Fibroblast of lung (primary cell): ENCODE results near the gene FBXO41.

ENCODE experiments used
- EZH2 ChIP-seq: IDR thresholded peaks from 2 replicates; pipeline ENCODE4 v1.5.1; 2012; ENCODE audit warnings: low read length, control low read depth, mild to moderate bottlenecking; ENCODE audit errors: missing control alignments
- TF ChIP-seq, protein P1 (sequence below), 2 donors: IDR thresholded peaks in 1 of 2; conservative IDR thresholded peaks in 1 of 2; 1 replicate in 1 of 2; 2 replicates in 1 of 2; pipeline ENCODE4 v1.5.1; 2011 to 2012; ENCODE audit warnings: low read length in 2 of 2, control low read depth in 1 of 2, inconsistent platforms in 1 of 2, low read depth in 1 of 2, mild to moderate bottlenecking in 1 of 2

DNA sequence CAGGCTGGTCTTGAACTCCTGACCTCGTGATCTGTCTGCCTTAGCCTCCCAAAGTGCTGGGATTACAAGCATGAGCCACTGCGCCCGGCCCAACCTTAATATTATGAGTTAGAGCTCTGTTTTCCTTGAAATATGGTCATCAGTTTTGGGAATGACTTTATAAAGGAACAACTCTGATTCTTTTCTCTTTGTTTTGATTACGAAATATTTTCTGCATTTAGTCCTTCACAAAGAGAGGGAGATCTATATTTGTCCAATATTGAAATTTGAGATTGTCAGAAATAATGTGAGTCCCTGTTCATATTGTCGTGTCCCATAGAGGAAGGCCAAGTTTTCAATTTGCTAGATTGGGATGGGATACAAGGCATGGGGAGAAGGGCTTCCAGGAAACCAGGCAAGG, 67.1 kb downstream of the FBXO41 start:
- TF ChIP-seq, protein P1, sequence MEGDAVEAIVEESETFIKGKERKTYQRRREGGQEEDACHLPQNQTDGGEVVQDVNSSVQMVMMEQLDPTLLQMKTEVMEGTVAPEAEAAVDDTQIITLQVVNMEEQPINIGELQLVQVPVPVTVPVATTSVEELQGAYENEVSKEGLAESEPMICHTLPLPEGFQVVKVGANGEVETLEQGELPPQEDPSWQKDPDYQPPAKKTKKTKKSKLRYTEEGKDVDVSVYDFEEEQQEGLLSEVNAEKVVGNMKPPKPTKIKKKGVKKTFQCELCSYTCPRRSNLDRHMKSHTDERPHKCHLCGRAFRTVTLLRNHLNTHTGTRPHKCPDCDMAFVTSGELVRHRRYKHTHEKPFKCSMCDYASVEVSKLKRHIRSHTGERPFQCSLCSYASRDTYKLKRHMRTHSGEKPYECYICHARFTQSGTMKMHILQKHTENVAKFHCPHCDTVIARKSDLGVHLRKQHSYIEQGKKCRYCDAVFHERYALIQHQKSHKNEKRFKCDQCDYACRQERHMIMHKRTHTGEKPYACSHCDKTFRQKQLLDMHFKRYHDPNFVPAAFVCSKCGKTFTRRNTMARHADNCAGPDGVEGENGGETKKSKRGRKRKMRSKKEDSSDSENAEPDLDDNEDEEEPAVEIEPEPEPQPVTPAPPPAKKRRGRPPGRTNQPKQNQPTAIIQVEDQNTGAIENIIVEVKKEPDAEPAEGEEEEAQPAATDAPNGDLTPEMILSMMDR (conservative IDR thresholded peaks at IDR 0.05 in 1 of 2, IDR thresholded peaks at IDR 0.05 in 1 of 2; ENCODE audit: low read depth in 1 of 2, low read length in 2 of 2): no peak
- TF ChIP-seq EZH2: no peak
